Putamen (tissue), 1 donor: Measurements from ENCODE around the gene MAP4K1.
"Not testable (repeated sequence)": the region's sequence is repeated elsewhere in the genome, so short reads cannot be mapped to it uniquely, and the experiment has no call there.

Experiments
- DNase-seq: peaks from one replicate; pipeline ENCODE4 v3.0.0-alpha.2; 2016; ENCODE audit warnings: low spot score

MAP4K1 gene

DNA sequence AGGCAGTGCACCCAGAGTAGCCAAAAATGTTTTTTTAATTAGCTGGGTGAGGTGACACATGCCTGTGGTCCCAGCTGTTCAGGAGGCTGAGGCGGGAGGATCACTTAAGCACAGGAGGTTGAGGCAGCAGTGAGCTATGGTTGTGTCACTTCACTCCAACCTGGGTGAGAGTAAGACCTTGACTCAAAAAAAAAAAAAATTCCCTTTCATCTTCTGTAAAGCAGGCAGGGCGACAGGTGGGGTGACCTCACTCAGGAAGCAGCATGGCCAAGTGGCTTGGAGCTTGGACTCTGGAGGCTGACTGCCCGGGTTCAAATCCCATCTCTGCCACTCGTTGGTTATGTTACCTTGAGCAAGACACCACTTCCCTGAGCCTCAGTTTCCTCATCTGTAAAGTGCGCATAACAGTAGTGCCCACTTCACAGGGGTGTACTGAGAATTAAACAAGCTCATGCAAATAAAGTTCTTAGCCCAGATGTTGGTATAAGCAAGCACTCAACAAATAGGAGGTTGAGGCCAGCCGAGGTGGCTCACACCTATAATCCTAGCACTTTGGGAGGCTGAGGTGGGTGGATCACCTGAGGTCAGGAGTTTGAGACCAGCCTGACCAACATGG lies 48.3 kb downstream of the MAP4K1 start:
- no peak for DNase-seq

GRCh38 chr19:38565691-38566105 lies 52.1 kb downstream of the MAP4K1 start:
- DNase-seq, result no peak

GRCh38 chr19:38564981-38565690 lies 52.6 kb downstream of the MAP4K1 start:
- DNase-seq, result no peak

- no peak for DNase-seq
Observed at GRCh38 chr19:38563475-38563874, 54.3 kb downstream of the MAP4K1 start.

DNA sequence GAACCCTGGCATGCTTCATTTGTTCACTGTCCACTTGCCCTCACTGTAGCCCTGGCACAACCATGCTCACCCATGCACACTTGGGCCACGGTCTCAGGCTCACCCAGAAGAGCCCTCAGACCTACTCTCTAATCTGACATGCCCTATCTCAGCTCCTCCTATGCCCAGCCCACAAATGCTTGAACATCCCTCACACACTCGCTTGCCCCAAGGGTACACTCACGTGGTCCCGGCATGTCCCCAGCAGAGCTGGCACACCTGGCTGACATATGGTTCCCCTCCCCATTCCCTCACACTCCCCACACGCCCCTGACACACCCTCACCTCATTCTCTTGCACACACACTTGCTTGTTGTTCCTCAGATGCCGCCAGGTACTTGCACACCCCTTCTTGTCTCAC lies 55.7 kb downstream of the MAP4K1 start:
- no peak for DNase-seq

DNA sequence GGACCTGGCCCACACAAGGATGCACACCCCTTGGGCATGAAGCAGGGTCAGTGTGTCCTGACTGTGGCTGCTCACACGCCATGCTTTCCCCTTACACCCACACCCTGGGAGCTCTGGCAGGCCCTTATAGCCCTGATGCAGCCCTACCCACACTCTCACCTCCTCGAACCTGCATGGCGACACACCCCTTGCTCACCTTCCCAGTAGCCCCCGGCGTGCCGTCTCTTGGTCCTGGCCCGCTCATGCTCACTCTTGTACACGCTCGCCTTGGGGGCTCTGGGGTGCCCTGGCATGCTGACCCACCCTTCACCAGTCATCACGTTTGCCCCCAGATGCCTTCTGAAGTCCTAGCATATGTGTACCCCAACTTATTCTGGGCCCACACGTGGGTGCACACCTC lies 56.1 kb downstream of the MAP4K1 start:
- DNase-seq, result no peak

GRCh38 chr19:38561053-38561606 lies 56.6 kb downstream of the MAP4K1 start:
- DNase-seq, result no peak

- no peak for DNase-seq
Observed at GRCh38 chr19:38559428-38560401, 58.0 kb downstream of the MAP4K1 start.

- DNase-seq, result not testable (repeated sequence)
Observed at GRCh38 chr19:38558933-38559332, 58.8 kb downstream of the MAP4K1 start.

- DNase-seq, result no peak
Observed at GRCh38 chr19:38557205-38557799, 60.5 kb downstream of the MAP4K1 start.

- DNase-seq, result no peak
Observed at GRCh38 chr19:38556521-38557174, 61.1 kb downstream of the MAP4K1 start.

DNA sequence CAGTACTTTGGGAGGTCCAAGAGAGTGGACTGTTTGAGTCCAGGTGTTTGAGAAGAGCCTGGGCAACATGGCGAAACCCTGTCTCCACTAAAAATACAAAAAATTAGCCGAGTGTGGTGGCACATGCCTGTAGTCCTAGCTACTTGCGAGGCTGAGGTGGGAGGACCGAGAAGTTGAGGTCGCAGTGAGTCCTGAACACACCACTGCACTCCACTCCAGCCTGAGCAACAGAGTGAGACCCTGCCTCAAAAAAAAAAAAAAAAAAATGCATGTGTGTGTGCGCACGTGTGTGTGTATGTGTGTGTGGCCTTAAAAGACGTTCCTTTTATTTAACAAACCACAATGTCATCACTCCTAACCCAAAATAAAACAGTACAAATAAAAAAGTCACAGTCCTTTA lies 62.6 kb downstream of the MAP4K1 start:
- DNase-seq, result no peak

DNA sequence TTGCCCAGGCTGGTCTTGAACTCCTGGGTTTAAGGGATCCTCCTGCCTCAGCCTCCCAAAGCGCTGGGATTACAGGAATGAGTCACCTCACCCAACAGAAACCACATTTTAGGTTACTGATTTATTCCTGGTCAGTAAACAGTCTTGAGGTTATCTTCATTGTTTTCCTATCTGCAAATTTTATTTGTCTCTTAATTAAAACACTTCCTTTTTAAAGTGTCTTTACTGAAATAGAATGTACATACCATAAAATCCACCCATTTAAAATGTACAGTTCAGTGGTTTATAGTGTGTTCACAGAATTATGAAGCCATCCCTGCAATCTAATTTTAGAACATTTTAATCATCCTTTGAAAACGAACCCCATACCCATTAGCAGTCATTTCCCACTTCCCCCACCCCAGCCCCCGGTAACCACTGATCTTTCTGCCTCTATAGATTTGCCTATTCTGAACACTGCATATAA lies 63.0 kb downstream of the MAP4K1 start:
- no peak for DNase-seq

DNA sequence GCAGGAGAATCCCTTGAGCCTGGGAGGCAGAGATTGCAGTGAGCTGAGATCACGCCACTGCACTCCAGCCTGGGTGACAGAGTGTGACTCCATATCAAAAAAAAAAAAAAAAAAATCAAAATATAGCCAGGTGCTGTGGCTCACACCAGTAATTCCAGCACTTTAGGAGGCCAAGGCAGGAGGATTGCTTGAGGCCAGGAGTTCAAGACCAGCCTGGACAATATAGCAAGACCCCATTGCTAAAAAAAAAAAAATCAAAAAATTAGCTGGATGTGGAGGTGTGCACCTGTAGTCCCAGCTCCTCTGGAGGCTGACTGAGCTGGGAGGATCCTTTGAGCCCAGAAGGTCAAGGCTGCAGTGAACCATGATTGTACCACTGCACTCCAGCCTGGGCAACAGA lies 64.5 kb downstream of the MAP4K1 start:
- DNase-seq, result not testable (repeated sequence)

DNA sequence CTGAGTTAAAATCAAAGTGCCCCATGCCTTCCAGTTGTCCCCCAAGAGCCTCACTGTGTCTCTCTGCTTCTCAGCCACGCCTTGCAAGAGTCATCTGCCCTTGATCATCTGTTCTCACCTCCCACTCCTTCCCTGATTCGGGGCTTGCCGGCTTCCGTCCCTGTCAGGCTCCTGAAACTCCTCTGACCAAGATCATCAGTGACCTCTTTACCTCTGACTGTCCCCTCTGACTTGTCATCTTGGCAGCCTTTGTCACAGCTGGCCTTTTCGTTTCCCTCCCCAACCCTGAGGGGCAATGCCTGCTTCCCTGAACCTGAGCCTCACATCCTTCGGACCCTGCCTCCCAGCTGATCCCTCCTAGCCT lies 66.3 kb downstream of the MAP4K1 start:
- no peak for DNase-seq

GRCh38 chr19:38550376-38550775 lies 67.4 kb downstream of the MAP4K1 start:
- DNase-seq, result no peak

DNA sequence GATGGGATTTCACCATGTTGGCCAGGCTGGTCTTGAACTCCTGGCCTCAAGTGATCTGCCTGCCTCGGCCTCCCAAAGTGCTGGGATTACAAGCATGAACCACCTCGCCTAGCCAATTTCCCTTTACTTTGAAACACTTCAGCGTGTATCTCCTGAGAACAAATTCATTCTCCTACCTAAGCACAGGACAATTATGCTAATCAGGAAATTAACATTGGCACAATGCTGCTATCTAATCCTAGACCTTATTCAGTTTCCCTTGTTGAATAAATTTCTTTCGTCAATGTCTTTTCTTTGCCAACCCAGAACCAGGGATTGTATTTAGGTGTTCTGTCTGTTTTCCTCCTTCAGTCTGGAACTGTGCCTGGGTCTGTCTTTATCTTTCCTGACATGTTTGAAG lies 67.8 kb downstream of the MAP4K1 start:
- no peak for DNase-seq

DNA sequence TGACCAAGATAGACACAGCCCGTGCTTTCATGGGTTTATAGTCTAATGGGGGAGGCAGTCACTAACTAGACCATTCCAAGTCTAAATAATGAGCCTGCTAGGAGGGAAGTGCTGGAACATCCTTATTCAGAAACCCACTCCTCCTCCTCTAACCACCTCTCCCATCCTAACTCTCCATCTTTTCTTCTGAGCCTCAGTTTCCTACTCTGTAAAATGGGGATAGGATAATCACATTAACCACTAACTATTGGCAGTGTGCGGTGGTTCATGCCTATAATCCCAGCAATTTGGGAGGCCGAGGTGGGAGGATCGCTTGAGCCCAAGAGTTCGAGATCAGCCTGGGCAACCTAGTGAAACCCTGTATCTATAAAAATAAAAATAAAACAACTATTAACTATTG lies 68.7 kb downstream of the MAP4K1 start:
- DNase-seq, result no peak

- DNase-seq, result no peak
Observed at GRCh38 chr19:38547421-38547820, 70.3 kb downstream of the MAP4K1 start.

- no peak for DNase-seq
Observed at GRCh38 chr19:38545596-38545995, 72.2 kb downstream of the MAP4K1 start.

- DNase-seq, result no peak
Observed at GRCh38 chr19:38544569-38545315, 73.0 kb downstream of the MAP4K1 start.
